ENCODE results near the gene TM7SF2. TPM values are rescaled to one million over a fixed set of nuclear protein-coding genes. Genes with fewer than 3 reads are reported as not detected.
A peak's percentile ranks its signal among the peaks of the same experiment; 100 is the strongest.

Gene TM7SF2
- total RNA-seq, 4 donors from 2014 or later, result 13.6 to 93.0 (median 41.5) TPM

- Histone ChIP-seq H3K9me3 (no peaks in the 10 kb centered on the region), H3K36me3 (peaks cover 0 to 30% (median 18%) of the 10 kb centered on the region in 3 donors), H3K27me3 (no peaks in the 10 kb centered on the region), H3K27ac (peak overlapping the region; percentile 95 to 99 (median 96)), H3K4me3 (peak overlapping the region; percentile 69 to 94 (median 89)), H3K4me1 (peaks cover 0 to 41% (median 20%) of the 10 kb centered on the region in 4 donors)
- DNase-seq (ENCODE audit: low spot score in 2 of 2), result peak; percentile 77 to 89
- 2% methylated on average over 24 of the region's 24 CpGs for WGBS, 2 donors
- TF ChIP-seq EP300 (IDR thresholded peaks at IDR 0.05) (no peak), CTCF (IDR thresholded peaks at IDR 0.05) (no peak), POLR2A (IDR thresholded peaks at IDR 0.05) (no peak)
Observed at GRCh38 chr11:65134952-65135632, 23.4 kb downstream of the TM7SF2 start.

GRCh38 chr11:65135633-65136145 lies 24.0 kb downstream of the TM7SF2 start:
- no peaks in the 10 kb centered on the region for H3K9me3 ChIP-seq
- H3K4me1 ChIP-seq, result peaks cover 0 to 41% (median 20%) of the 10 kb centered on the region in 4 donors
- 59 to 60% methylated on average over 11 of the region's 11 CpGs for WGBS, 2 donors
- peak overlapping the region; percentile 69 to 94 (median 89) for H3K4me3 ChIP-seq
- H3K27ac ChIP-seq, result peak overlapping the region; percentile 95 to 99 (median 96)
- DNase-seq (ENCODE audit: low spot score in 2 of 2), result no peak
- H3K27me3 ChIP-seq, result no peaks in the 10 kb centered on the region
- no peak for TF ChIP-seq EP300 (IDR thresholded peaks at IDR 0.05)
- no peak for TF ChIP-seq CTCF (IDR thresholded peaks at IDR 0.05)
- no peak for TF ChIP-seq POLR2A (IDR thresholded peaks at IDR 0.05)
- H3K36me3 ChIP-seq, result peaks cover 0 to 24% (median 12%) of the 10 kb centered on the region in 3 donors

- no peak for TF ChIP-seq POLR2A (IDR thresholded peaks at IDR 0.05)
- no peak for TF ChIP-seq CTCF (IDR thresholded peaks at IDR 0.05)
- TF ChIP-seq EP300 (IDR thresholded peaks at IDR 0.05), result no peak
- DNase-seq (ENCODE audit: low spot score in 2 of 2), result no peak
- Histone ChIP-seq H3K4me1 (peaks cover 0 to 35% (median 20%) of the 10 kb centered on the region in 4 donors), H3K27me3 (no peaks in the 10 kb centered on the region), H3K27ac (no peak overlapping the region), H3K4me3 (no peak overlapping the region), H3K36me3 (peaks cover 0 to 14% (median 5%) of the 10 kb centered on the region in 3 donors), H3K9me3 (no peaks in the 10 kb centered on the region)
- WGBS, 2 donors, result 80 to 89% methylated on average over 15 of the region's 15 CpGs
Observed at GRCh38 chr11:65136515-65137096, 24.9 kb downstream of the TM7SF2 start.

GRCh38 chr11:65141896-65142494 lies 30.3 kb downstream of the TM7SF2 start:
- no peaks in the 10 kb centered on the region for H3K36me3 ChIP-seq
- H3K27me3 ChIP-seq, result no peaks in the 10 kb centered on the region
- no peak overlapping the region for H3K27ac ChIP-seq
- no peak overlapping the region for H3K4me3 ChIP-seq
- no peaks in the 10 kb centered on the region for H3K9me3 ChIP-seq
- TF ChIP-seq CTCF (IDR thresholded peaks at IDR 0.05) (no peak), POLR2A (IDR thresholded peaks at IDR 0.05) (no peak), EP300 (IDR thresholded peaks at IDR 0.05) (no peak)
- no peak for DNase-seq (ENCODE audit: low spot score in 2 of 2)
- H3K4me1 ChIP-seq, result no peaks in the 10 kb centered on the region
- WGBS, 2 donors, result 82% methylated on average over 7 of the region's 7 CpGs
